ENCODE data around the gene PADI1. TPM values are rescaled to one million over a fixed set of nuclear protein-coding genes. Genes with fewer than 3 reads are reported as not detected.

PADI1 gene
- total and polyA plus RNA-seq, 4 donors = 4.9 TPM; not detected in 3

GRCh38 chr1:17292299-17293160 is 87.6 kb downstream of the PADI1 start:
- no peaks in the 10 kb centered on the region for H3K9me3 ChIP-seq (ENCODE audit: control insufficient read depth in 4 of 4, low read length in 3 of 4)
- TF ChIP-seq HNF4G (IDR thresholded peaks at IDR 0.05) (no peak), TAF1 (conservative IDR thresholded peaks at IDR 0.05) (no peak), ZBTB33 (IDR thresholded peaks at IDR 0.05) (no peak)
- 64% methylated on average over 7 of the region's 7 CpGs for WGBS
- H3K4me3 ChIP-seq (ENCODE audit: low read depth in 1 of 3, low read length in 3 of 3) = no peak overlapping the region
- no peak for DNase-seq (ENCODE audit: low spot score)
- H3K27me3 ChIP-seq (ENCODE audit: control insufficient read depth in 4 of 4, insufficient read depth in 4 of 4, low read length in 3 of 4) = peaks cover 0 to 10% (median 2%) of the 10 kb centered on the region in 4 donors
- no peak overlapping the region for H3K27ac ChIP-seq (ENCODE audit: low read depth in 1 of 2, low read length in 2 of 2)
- no peaks in the 10 kb centered on the region for H3K36me3 ChIP-seq (ENCODE audit: control insufficient read depth in 4 of 4, insufficient read depth in 3 of 4, low read depth in 1 of 4, low read length in 3 of 4)
- H3K4me1 ChIP-seq (ENCODE audit: control insufficient read depth in 4 of 4, insufficient read depth in 4 of 4, low read length in 3 of 4) = no peaks in the 10 kb centered on the region
- H3K9ac ChIP-seq (ENCODE audit: low read depth in 1 of 2, low read length in 2 of 2) = no peak overlapping the region

- no peaks in the 10 kb centered on the region for H3K36me3 ChIP-seq (ENCODE audit: control insufficient read depth in 4 of 4, insufficient read depth in 3 of 4, low read depth in 1 of 4, low read length in 3 of 4)
- 61% methylated on average over 14 of the region's 14 CpGs for WGBS
- no peak overlapping the region for H3K4me3 ChIP-seq (ENCODE audit: low read depth in 1 of 3, low read length in 3 of 3)
- peaks cover 0 to 10% (median 2%) of the 10 kb centered on the region in 4 donors for H3K27me3 ChIP-seq (ENCODE audit: control insufficient read depth in 4 of 4, insufficient read depth in 4 of 4, low read length in 3 of 4)
- H3K4me1 ChIP-seq (ENCODE audit: control insufficient read depth in 4 of 4, insufficient read depth in 4 of 4, low read length in 3 of 4) = no peaks in the 10 kb centered on the region
- DNase-seq (ENCODE audit: low spot score) = no peak
- no peak overlapping the region for H3K9ac ChIP-seq (ENCODE audit: low read depth in 1 of 2, low read length in 2 of 2)
- no peaks in the 10 kb centered on the region for H3K9me3 ChIP-seq (ENCODE audit: control insufficient read depth in 4 of 4, low read length in 3 of 4)
- TF ChIP-seq ZBTB33 (IDR thresholded peaks at IDR 0.05) = no peak
- TF ChIP-seq FOXA2 (IDR thresholded peaks at IDR 0.05) = no peak
- no peak for TF ChIP-seq GABPA (IDR thresholded peaks at IDR 0.05 in 1 of 2, conservative IDR thresholded peaks at IDR 0.05 in 1 of 2)
- TF ChIP-seq JUND (IDR thresholded peaks at IDR 0.05) = no peak
- TF ChIP-seq SP1 (IDR thresholded peaks at IDR 0.05) = no peak
- no peak for TF ChIP-seq HNF4G (IDR thresholded peaks at IDR 0.05)
- TF ChIP-seq FOXA1 (IDR thresholded peaks at IDR 0.05) = no peak
- TF ChIP-seq, protein P1, sequence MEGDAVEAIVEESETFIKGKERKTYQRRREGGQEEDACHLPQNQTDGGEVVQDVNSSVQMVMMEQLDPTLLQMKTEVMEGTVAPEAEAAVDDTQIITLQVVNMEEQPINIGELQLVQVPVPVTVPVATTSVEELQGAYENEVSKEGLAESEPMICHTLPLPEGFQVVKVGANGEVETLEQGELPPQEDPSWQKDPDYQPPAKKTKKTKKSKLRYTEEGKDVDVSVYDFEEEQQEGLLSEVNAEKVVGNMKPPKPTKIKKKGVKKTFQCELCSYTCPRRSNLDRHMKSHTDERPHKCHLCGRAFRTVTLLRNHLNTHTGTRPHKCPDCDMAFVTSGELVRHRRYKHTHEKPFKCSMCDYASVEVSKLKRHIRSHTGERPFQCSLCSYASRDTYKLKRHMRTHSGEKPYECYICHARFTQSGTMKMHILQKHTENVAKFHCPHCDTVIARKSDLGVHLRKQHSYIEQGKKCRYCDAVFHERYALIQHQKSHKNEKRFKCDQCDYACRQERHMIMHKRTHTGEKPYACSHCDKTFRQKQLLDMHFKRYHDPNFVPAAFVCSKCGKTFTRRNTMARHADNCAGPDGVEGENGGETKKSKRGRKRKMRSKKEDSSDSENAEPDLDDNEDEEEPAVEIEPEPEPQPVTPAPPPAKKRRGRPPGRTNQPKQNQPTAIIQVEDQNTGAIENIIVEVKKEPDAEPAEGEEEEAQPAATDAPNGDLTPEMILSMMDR (IDR thresholded peaks at IDR 0.05; ENCODE audit: low read depth, low read length, missing input control) = no peak
- no peak for TF ChIP-seq NR2F2 (IDR thresholded peaks at IDR 0.05)
- TF ChIP-seq EGR1 (IDR thresholded peaks at IDR 0.05; ENCODE audit: low read depth in 2 of 2) = no peak
- no peak for TF ChIP-seq TAF1 (conservative IDR thresholded peaks at IDR 0.05)
- no peak overlapping the region for H3K27ac ChIP-seq (ENCODE audit: low read depth in 1 of 2, low read length in 2 of 2)
These were observed 88.9 kb downstream of the PADI1 start for GRCh38 chr1:17293681-17294425.

Data from liver (tissue), 9 donors.